ENCODE results near the gene TTC29. TPM values are rescaled to one million over a fixed set of nuclear protein-coding genes. Genes with fewer than 3 reads are reported as not detected.
"Not testable (repeated sequence)": the region's sequence is repeated elsewhere in the genome, so short reads cannot be mapped to it uniquely, and the experiment has no call there.

TTC29 gene
- total RNA-seq, 1 donor from 2014 or later = not detected

- H3K4me1 Mint-ChIP-seq (ENCODE audit: low read depth) = no peaks in the 10 kb centered on the region
- intact Hi-C loops (cut with micrococcal nuclease) = no loop called here
Observed at GRCh38 chr4:146846882-146847281, 98.8 kb downstream of the TTC29 start.

GRCh38 chr4:146844761-146845160 lies 100.9 kb downstream of the TTC29 start:
- no peaks in the 10 kb centered on the region for H3K27me3 Mint-ChIP-seq (ENCODE audit: insufficient read depth)
- intact Hi-C loops (cut with micrococcal nuclease) = no loop called here
- H3K9me3 Mint-ChIP-seq = no peaks in the 10 kb centered on the region
- no peak overlapping the region for H3K27ac Mint-ChIP-seq
- no peaks in the 10 kb centered on the region for H3K36me3 Mint-ChIP-seq (ENCODE audit: low read depth)
- no peak for DNase-seq (ENCODE audit: low spot score)
- no peak overlapping the region for H3K4me3 Mint-ChIP-seq
- H3K4me1 Mint-ChIP-seq (ENCODE audit: low read depth) = no peaks in the 10 kb centered on the region

More at GRCh38 chr4:146846882-146847281, 98.8 kb downstream of the TTC29 start:
- no peak for DNase-seq (ENCODE audit: low spot score)
- H3K27ac Mint-ChIP-seq = no peak overlapping the region
- no peaks in the 10 kb centered on the region for H3K36me3 Mint-ChIP-seq (ENCODE audit: low read depth)
- H3K27me3 Mint-ChIP-seq (ENCODE audit: insufficient read depth) = no peaks in the 10 kb centered on the region
- no peaks in the 10 kb centered on the region for H3K9me3 Mint-ChIP-seq
- no peak overlapping the region for H3K4me3 Mint-ChIP-seq

GRCh38 chr4:146842876-146843275 lies 102.8 kb downstream of the TTC29 start:
- no peaks in the 10 kb centered on the region for H3K36me3 Mint-ChIP-seq (ENCODE audit: low read depth)
- no peak overlapping the region for H3K4me3 Mint-ChIP-seq
- no peak overlapping the region for H3K27ac Mint-ChIP-seq
- no peak for DNase-seq (ENCODE audit: low spot score)
- intact Hi-C loops (cut with micrococcal nuclease) = no loop called here
- no peaks in the 10 kb centered on the region for H3K27me3 Mint-ChIP-seq (ENCODE audit: insufficient read depth)
- H3K9me3 Mint-ChIP-seq = no peaks in the 10 kb centered on the region
- H3K4me1 Mint-ChIP-seq (ENCODE audit: low read depth) = no peaks in the 10 kb centered on the region

GRCh38 chr4:146840731-146841130 lies 104.9 kb downstream of the TTC29 start:
- H3K27me3 Mint-ChIP-seq (ENCODE audit: insufficient read depth) = no peaks in the 10 kb centered on the region
- intact Hi-C loops (cut with micrococcal nuclease) = no loop called here
- no peak overlapping the region for H3K4me3 Mint-ChIP-seq
- H3K36me3 Mint-ChIP-seq (ENCODE audit: low read depth) = no peaks in the 10 kb centered on the region
- H3K27ac Mint-ChIP-seq = no peak overlapping the region
- no peak for DNase-seq (ENCODE audit: low spot score)
- no peaks in the 10 kb centered on the region for H3K4me1 Mint-ChIP-seq (ENCODE audit: low read depth)
- no peaks in the 10 kb centered on the region for H3K9me3 Mint-ChIP-seq

GRCh38 chr4:146835096-146835495 lies 110.6 kb downstream of the TTC29 start:
- intact Hi-C loops (cut with micrococcal nuclease) = no loop called here
- no peaks in the 10 kb centered on the region for H3K27me3 Mint-ChIP-seq (ENCODE audit: insufficient read depth)

GRCh38 chr4:146834263-146835034 lies 111.2 kb downstream of the TTC29 start:
- H3K27me3 Mint-ChIP-seq (ENCODE audit: insufficient read depth) = no peaks in the 10 kb centered on the region
- H3K4me3 Mint-ChIP-seq = no peak overlapping the region
- H3K9me3 Mint-ChIP-seq = no peaks in the 10 kb centered on the region
- no peaks in the 10 kb centered on the region for H3K4me1 Mint-ChIP-seq (ENCODE audit: low read depth)
- no peaks in the 10 kb centered on the region for H3K36me3 Mint-ChIP-seq (ENCODE audit: low read depth)
- no peak overlapping the region for H3K27ac Mint-ChIP-seq
- intact Hi-C loops (cut with micrococcal nuclease) = no loop called here
- no peak for DNase-seq (ENCODE audit: low spot score)

More at GRCh38 chr4:146835096-146835495, 110.6 kb downstream of the TTC29 start:
- Mint-ChIP-seq H3K27ac (no peak overlapping the region), H3K4me1 (ENCODE audit: low read depth) (no peaks in the 10 kb centered on the region), H3K4me3 (no peak overlapping the region), H3K9me3 (no peaks in the 10 kb centered on the region), H3K36me3 (ENCODE audit: low read depth) (no peaks in the 10 kb centered on the region)
- no peak for DNase-seq (ENCODE audit: low spot score)

GRCh38 chr4:146833530-146833929 lies 112.1 kb downstream of the TTC29 start:
- H3K27ac Mint-ChIP-seq = no peak overlapping the region
- no peak overlapping the region for H3K4me3 Mint-ChIP-seq
- H3K9me3 Mint-ChIP-seq = no peaks in the 10 kb centered on the region

GRCh38 chr4:146822980-146823379 lies 122.7 kb downstream of the TTC29 start:
- intact Hi-C loops (cut with micrococcal nuclease); H3K27ac Mint-ChIP-seq; H3K4me1 Mint-ChIP-seq (ENCODE audit: low read depth); H3K27me3 Mint-ChIP-seq (ENCODE audit: insufficient read depth); H3K4me3 Mint-ChIP-seq; H3K36me3 Mint-ChIP-seq (ENCODE audit: low read depth); H3K9me3 Mint-ChIP-seq; DNase-seq (ENCODE audit: low spot score): not testable (repeated sequence)

More at GRCh38 chr4:146833530-146833929, 112.1 kb downstream of the TTC29 start:
- Mint-ChIP-seq H3K4me1 (ENCODE audit: low read depth) (no peaks in the 10 kb centered on the region), H3K27me3 (ENCODE audit: insufficient read depth) (no peaks in the 10 kb centered on the region), H3K36me3 (ENCODE audit: low read depth) (no peaks in the 10 kb centered on the region)
- intact Hi-C loops (cut with micrococcal nuclease) = no loop called here
- no peak for DNase-seq (ENCODE audit: low spot score)

GRCh38 chr4:146814750-146815149 lies 130.9 kb downstream of the TTC29 start:
- H3K36me3 Mint-ChIP-seq (ENCODE audit: low read depth) = no peaks in the 10 kb centered on the region
- H3K27ac Mint-ChIP-seq = no peak overlapping the region
- H3K27me3 Mint-ChIP-seq (ENCODE audit: insufficient read depth) = no peaks in the 10 kb centered on the region
- intact Hi-C loops (cut with micrococcal nuclease) = no loop called here
- DNase-seq (ENCODE audit: low spot score) = no peak
- no peaks in the 10 kb centered on the region for H3K4me1 Mint-ChIP-seq (ENCODE audit: low read depth)
- H3K9me3 Mint-ChIP-seq = no peaks in the 10 kb centered on the region
- H3K4me3 Mint-ChIP-seq = no peak overlapping the region

GRCh38 chr4:146795711-146796110 lies 150.0 kb downstream of the TTC29 start:
- Mint-ChIP-seq H3K4me3 (no peak overlapping the region), H3K4me1 (ENCODE audit: low read depth) (no peaks in the 10 kb centered on the region), H3K27me3 (ENCODE audit: insufficient read depth) (no peaks in the 10 kb centered on the region), H3K36me3 (ENCODE audit: low read depth) (no peaks in the 10 kb centered on the region), H3K27ac (no peak overlapping the region), H3K9me3 (no peaks in the 10 kb centered on the region)
- no peak for DNase-seq (ENCODE audit: low spot score)
- intact Hi-C loops (cut with micrococcal nuclease) = no loop called here

GRCh38 chr4:146793727-146794126 lies 151.9 kb downstream of the TTC29 start:
- Mint-ChIP-seq H3K4me1 (ENCODE audit: low read depth) (no peaks in the 10 kb centered on the region), H3K4me3 (no peak overlapping the region), H3K27ac (no peak overlapping the region), H3K27me3 (ENCODE audit: insufficient read depth) (peaks cover 3% of the 10 kb centered on the region), H3K9me3 (no peaks in the 10 kb centered on the region), H3K36me3 (ENCODE audit: low read depth) (no peaks in the 10 kb centered on the region)
- intact Hi-C loops (cut with micrococcal nuclease) = no loop called here
- no peak for DNase-seq (ENCODE audit: low spot score)

GRCh38 chr4:146791439-146791838 lies 154.2 kb downstream of the TTC29 start:
- H3K36me3 Mint-ChIP-seq (ENCODE audit: low read depth) = no peaks in the 10 kb centered on the region
- no peaks in the 10 kb centered on the region for H3K4me1 Mint-ChIP-seq (ENCODE audit: low read depth)

GRCh38 chr4:146790515-146790914 lies 155.1 kb downstream of the TTC29 start:
- no peak for DNase-seq (ENCODE audit: low spot score)
- no peaks in the 10 kb centered on the region for H3K9me3 Mint-ChIP-seq
- H3K4me3 Mint-ChIP-seq = no peak overlapping the region
- H3K27me3 Mint-ChIP-seq (ENCODE audit: insufficient read depth) = peaks cover 3% of the 10 kb centered on the region
- no peaks in the 10 kb centered on the region for H3K36me3 Mint-ChIP-seq (ENCODE audit: low read depth)
- no peaks in the 10 kb centered on the region for H3K4me1 Mint-ChIP-seq (ENCODE audit: low read depth)
- intact Hi-C loops (cut with micrococcal nuclease) = no loop called here
- H3K27ac Mint-ChIP-seq = no peak overlapping the region

More at GRCh38 chr4:146791439-146791838, 154.2 kb downstream of the TTC29 start:
- intact Hi-C loops (cut with micrococcal nuclease) = no loop called here
- Mint-ChIP-seq H3K4me3 (no peak overlapping the region), H3K27ac (no peak overlapping the region), H3K9me3 (no peaks in the 10 kb centered on the region), H3K27me3 (ENCODE audit: insufficient read depth) (peaks cover 3% of the 10 kb centered on the region)
- DNase-seq (ENCODE audit: low spot score) = no peak

GRCh38 chr4:146787731-146788130 lies 157.9 kb downstream of the TTC29 start:
- Mint-ChIP-seq H3K27me3 (ENCODE audit: insufficient read depth) (peaks cover 3% of the 10 kb centered on the region), H3K36me3 (ENCODE audit: low read depth) (no peaks in the 10 kb centered on the region), H3K4me3 (no peak overlapping the region), H3K4me1 (ENCODE audit: low read depth) (no peaks in the 10 kb centered on the region), H3K9me3 (no peaks in the 10 kb centered on the region), H3K27ac (no peak overlapping the region)
- intact Hi-C loops (cut with micrococcal nuclease) = no loop called here
- DNase-seq (ENCODE audit: low spot score) = no peak
